HG03457 (cell line): ENCODE results near the gene ACYP1.
"Not testable (repeated sequence)": the region's sequence is repeated elsewhere in the genome, so short reads cannot be mapped to it uniquely, and the experiment has no call there.

Source experiments
- ATAC-seq: cut with Tn5 transposase; IDR thresholded peaks from one replicate; pipeline ENCODE4 v1.9.1; 2021; ENCODE audit warnings: moderate number of reproducible peaks; ENCODE audit not compliant: unreplicated experiment

Gene ACYP1

GRCh38 chr14:75069121-75069810 lies 5.4 kb upstream of the ACYP1 start, which contains the start of gene ZC2HC1C:
TSS of gene ZC2HC1C (plus strand) at chr14:75069641. CDS start at chr14:75070574, 933 bp downstream.
- peak; percentile 48 for ATAC-seq

GRCh38 chr14:75068294-75069120 lies 4.7 kb upstream of the ACYP1 start:
- no peak for ATAC-seq

GRCh38 chr14:75067765-75068164 lies 3.9 kb upstream of the ACYP1 start:
- not testable (repeated sequence) for ATAC-seq

GRCh38 chr14:75067212-75067611 lies 3.4 kb upstream of the ACYP1 start:
- ATAC-seq = no peak

GRCh38 chr14:75066691-75067090 lies 2.9 kb upstream of the ACYP1 start:
- no peak for ATAC-seq

GRCh38 chr14:75064205-75064567 lies 362 bp upstream of the ACYP1 start:
- peak; percentile 6 for ATAC-seq

GRCh38 chr14:75063013-75063412 lies 811 bp downstream of the ACYP1 start:
- no peak for ATAC-seq

GRCh38 chr14:75060420-75060819 lies 3.4 kb downstream of the ACYP1 start:
- ATAC-seq = no peak

- ATAC-seq = no peak
These were observed 4.2 kb downstream of the ACYP1 start for GRCh38 chr14:75059642-75060041.

GRCh38 chr14:75054421-75054820 lies 9.4 kb downstream of the ACYP1 start:
- ATAC-seq = no peak

GRCh38 chr14:75053396-75054291 lies 10.2 kb downstream of the ACYP1 start:
- ATAC-seq = no peak

GRCh38 chr14:75051556-75051899 lies 12.3 kb downstream of the ACYP1 start:
- ATAC-seq = no peak

GRCh38 chr14:75050852-75051555 lies 12.8 kb downstream of the ACYP1 start, which contains the start of gene MLH3:
TSS of gene MLH3 (minus strand) at chr14:75051467. CDS start at chr14:75049655, 1,812 bp downstream.
- ATAC-seq = peak; percentile 55

- ATAC-seq = no peak
These were observed 14.1 kb downstream of the ACYP1 start for GRCh38 chr14:75049731-75050201.

GRCh38 chr14:75049136-75049535 lies 14.7 kb downstream of the ACYP1 start:
- no peak for ATAC-seq

GRCh38 chr14:75048101-75048500 lies 15.7 kb downstream of the ACYP1 start:
- ATAC-seq = no peak

GRCh38 chr14:75047506-75047905 lies 16.3 kb downstream of the ACYP1 start:
- no peak for ATAC-seq

GRCh38 chr14:75046899-75047298 lies 16.9 kb downstream of the ACYP1 start:
- ATAC-seq = no peak

- ATAC-seq = no peak
These were observed 17.5 kb downstream of the ACYP1 start for GRCh38 chr14:75046275-75046674.

GRCh38 chr14:75044752-75045151 lies 19.1 kb downstream of the ACYP1 start:
- ATAC-seq = no peak
